K562 (cell line): ENCODE data around the gene ZC3H10. TPM values are rescaled to one million over a fixed set of nuclear protein-coding genes. Genes with fewer than 3 reads are reported as not detected.

Experiments used
- ATAC-seq: fragments of 200-7000 bp; cut with Tn5 transposase; 3 replicates; pipeline ENCODE4 v1.9.1; 2020; ENCODE audit warnings: moderate library complexity
- BruUV-seq: library from RNA; stranded (reverse); fragments of 400-500 nt; replicated peaks from 2 replicates; lab custom pipeline; 2021; lab: Mats Ljungman, UMichigan
- CTCF ChIA-PET: fragments of 300-600 bp; formaldehyde crosslinking; extraction: SDS; loops from one replicate; lab custom pipeline; 2021; ENCODE audit warnings: low intra/inter-chr PET ratio; lab: Yijun Ruan, JAX
- POLR2A ChIA-PET: fragments of 300-600, 350-650 bp; sonication (Branson Sonifier 250); formaldehyde crosslinking; extraction: SDS; loops from one replicate; lab custom pipeline; 2021; ENCODE audit warnings: antibody characterized with exemption, inconsistent platforms; lab: Yijun Ruan, JAX
- DNase-seq, 4 experiments: peaks; one replicate each; pipeline versions ENCODE4 v3.0.0 to v3.0.0-alpha.2; 2011 to 2018; ENCODE audit warnings: low spot score in 3 of 4, mixed read lengths in 3 of 4; ENCODE audit errors: extremely low read depth in 1 of 4
- FAIRE-seq: peaks from 2 replicates; lab custom pipeline; 2011; peaks lifted over from hg19 to GRCh38; lab: Jason Lieb, UNC
- H2AFZ ChIP-seq: 2 replicates; pipeline ENCODE4 v1.6.0; 2011; ENCODE audit warnings: low read depth, low read length, control low read depth, inconsistent platforms
- H3K27ac ChIP-seq: fragments of 200-600 bp; 3 replicates; pipeline ENCODE4 v1.8.0; 2011; ENCODE audit warnings: low read depth, mild to moderate bottlenecking, control low read depth, inconsistent platforms, low read length, moderate library complexity, mixed read lengths; ENCODE audit errors: extremely low read depth
- H3K27me3 ChIP-seq, 2 experiments: fragments of 300-600 bp in 1 of 2; 2 replicates in 1 of 2; 3 replicates in 1 of 2; pipeline versions ENCODE4 v1.6.0 to v1.8.0; 2011; ENCODE audit warnings: inconsistent platforms in 2 of 2, low read length in 2 of 2, mild to moderate bottlenecking in 1 of 2, mixed read lengths in 1 of 2, moderate library complexity in 1 of 2; ENCODE audit not compliant: control insufficient read depth in 2 of 2, insufficient read depth in 2 of 2
- H3K36me3 ChIP-seq: fragments of 300-600 bp; 3 replicates; pipeline ENCODE4 v1.8.0; 2011; ENCODE audit warnings: mild to moderate bottlenecking, low read length, inconsistent platforms; ENCODE audit not compliant: control insufficient read depth, insufficient read depth
- H3K4me1 ChIP-seq, 2 experiments: fragments of 200-600 bp in 1 of 2; replicated peaks in 1 of 2; 2 replicates in 1 of 2; 3 replicates in 1 of 2; pipeline versions ENCODE4 v1.5.1 to v1.8.0; 2011; ENCODE audit warnings: inconsistent platforms in 2 of 2, low read length in 2 of 2, mild to moderate bottlenecking in 1 of 2, mixed read lengths in 1 of 2, moderate library complexity in 1 of 2; ENCODE audit not compliant: control insufficient read depth in 2 of 2, insufficient read depth in 2 of 2
- H3K4me2 ChIP-seq: 2 replicates; pipeline ENCODE4 v1.6.1; 2011; ENCODE audit warnings: low read length, control low read depth, inconsistent platforms, mixed read lengths; ENCODE audit not compliant: insufficient read depth
- H3K4me3 ChIP-seq: fragments of 200-600 bp; sonication (generic), shearing (Covaris generic); 2 replicates; pipeline ENCODE4 v1.5.1; 2016; ENCODE audit warnings: control low read depth, inconsistent platforms
- H3K79me2 ChIP-seq: fragments of 200-600 bp; 3 replicates; pipeline ENCODE4 v1.8.0; 2011; ENCODE audit warnings: low read length, inconsistent platforms; ENCODE audit not compliant: control insufficient read depth, insufficient read depth
- H3K9ac ChIP-seq, 2 experiments: 2 replicates each; pipeline versions ENCODE4 v1.6.0 to v1.6.1; 2011; ENCODE audit warnings: low read depth in 2 of 2, low read length in 2 of 2, control low read depth in 1 of 2, inconsistent platforms in 1 of 2, mild to moderate bottlenecking in 1 of 2, mixed read lengths in 1 of 2; ENCODE audit not compliant: insufficient read depth in 1 of 2
- H3K9me1 ChIP-seq: one replicate; pipeline ENCODE4 v1.6.0; 2011; ENCODE audit warnings: inconsistent platforms, mild to moderate bottlenecking, low read length, moderate library complexity; ENCODE audit not compliant: control insufficient read depth, insufficient read depth
- H3K9me3 ChIP-seq: replicated peaks from 2 replicates; pipeline ENCODE4 v1.5.1; 2011; ENCODE audit warnings: low read depth, low read length, inconsistent platforms; ENCODE audit not compliant: control insufficient read depth, insufficient read depth
- H4K20me1 ChIP-seq: replicated peaks from 2 replicates; pipeline ENCODE4 v1.6.1; 2011; ENCODE audit warnings: low read length, inconsistent platforms, mixed read lengths; ENCODE audit not compliant: control insufficient read depth, insufficient read depth
- BMI1 ChIP-seq: fragments of 150-350 bp; IDR thresholded peaks from 2 replicates; pipeline ENCODE4 v1.6.1; 2014; ENCODE audit warnings: low read length
- DIDO1 ChIP-seq: fragments of 450-650 bp; IDR thresholded peaks from 2 replicates; pipeline ENCODE4 v1.6.1; 2016; ENCODE audit warnings: low read depth, missing biosample characterization, missing genetic modification characterization
- HES1 ChIP-seq: fragments of 450-650 bp; IDR thresholded peaks from 2 replicates; pipeline ENCODE4 v1.6.1; 2016; ENCODE audit warnings: low read depth, mild to moderate bottlenecking, moderate library complexity
- HIVEP1 ChIP-seq: fragments of 250-450 bp; sonication (Bioruptor Pico); IDR thresholded peaks from 2 replicates; pipeline ENCODE4 v1.4.0; 2020; ENCODE audit warnings: mild to moderate bottlenecking
- IFI16 ChIP-seq: fragments of 250-450 bp; sonication (Bioruptor Pico); IDR thresholded peaks from 2 replicates; pipeline ENCODE4 v2.1.2; 2022; ENCODE audit warnings: mild to moderate bottlenecking, inconsistent platforms
- MEIS2 ChIP-seq: fragments of 450-650 bp; IDR thresholded peaks from 2 replicates; pipeline ENCODE4 v1.6.1; 2014; ENCODE audit warnings: mild to moderate bottlenecking; ENCODE audit not compliant: partially characterized antibody
- NCOA6 ChIP-seq: fragments of 450-650 bp; IDR thresholded peaks from 2 replicates; pipeline ENCODE4 v1.6.1; 2017; ENCODE audit warnings: mild to moderate bottlenecking
- USF1 ChIP-seq: sonication (generic); formaldehyde crosslinking; IDR thresholded peaks from 2 replicates; pipeline ENCODE4 v1.9.0; 2022; ENCODE audit warnings: mild to moderate bottlenecking, missing genetic modification reagents
- ZFP30 ChIP-seq: fragments of 250-450 bp; sonication (Bioruptor Pico); IDR thresholded peaks from 2 replicates; pipeline ENCODE4 v1.8.0; 2022; ENCODE audit warnings: moderate library complexity, mild to moderate bottlenecking, inconsistent platforms, borderline replicate concordance
- ZNF134 ChIP-seq: fragments of 250-450 bp; sonication (Bioruptor Pico); conservative IDR thresholded peaks from 2 replicates; pipeline ENCODE4 v1.4.0; 2020
- ZNF140 ChIP-seq: fragments of 250-450 bp; sonication (Bioruptor Pico); IDR thresholded peaks from 2 replicates; pipeline ENCODE4 v1.8.0; 2021; ENCODE audit warnings: moderate library complexity, mild to moderate bottlenecking, inconsistent platforms
- ZNF586 ChIP-seq: fragments of 450-650 bp; formaldehyde crosslinking; conservative IDR thresholded peaks from 2 replicates; pipeline ENCODE4 v1.4.0; 2020; ENCODE audit warnings: mild to moderate bottlenecking, moderate library complexity
- WGBS: fragments of 100-300 bp; shearing (Covaris generic); methylation state at CpG from one replicate; pipeline ENCODE4 v1.1.6; 2016; ENCODE audit warnings: low coverage, mixed read lengths; ENCODE audit not compliant: insufficient coverage; ENCODE audit errors: missing lambda C conversion rate; 5-methylcytosine and 5-hydroxymethylcytosine counted together
- in situ Hi-C: fragments of 300-500 bp; cut with MboI; formaldehyde crosslinking; loops from 4 replicates; pipeline ENCODE4 v1.15.0; 2018; ENCODE audit warnings: inconsistent platforms, mixed read lengths
- intact Hi-C: fragments of 100-400 bp; cut with micrococcal nuclease; formaldehyde crosslinking; loops from 2 replicates; pipeline ENCODE4 v1.14.2; 2022
- polyA plus RNA-seq, 8 experiments: library from polyadenylated mRNA; depleted of rRNA in 4 of 8; stranded (reverse) in 5 of 8; unstranded in 3 of 8; fragments of >200 nt; fragmentation: Nextera tagmentation in 2 of 8; fragmentation: Illumina TruSeq in 1 of 8; extraction: Ambion mirVana in 2 of 8; extraction: Trizol in 1 of 8; gene quantifications; 2 replicates each; pipeline versions ENCODE4 v1.2.1 to v1.2.3, GENCODE V29; 2011 to 2014; ENCODE audit warnings: inconsistent platforms in 1 of 8, missing spikeins in 1 of 8
- total RNA-seq, 7 experiments: library from RNA; depleted of rRNA in 6 of 7; stranded (reverse); fragments of >200 nt in 6 of 7; fragmentation: Illumina TruSeq in 2 of 7; extraction: Trizol in 2 of 7; gene quantifications; 2 replicates each; pipeline versions ENCODE4 v1.2.1 to v1.2.3, GENCODE V29; 2011 to 2021; ENCODE audit warnings: low replicate concordance in 1 of 7
- TF ChIP-seq, protein P1 (sequence below): sonication (generic); formaldehyde crosslinking; IDR thresholded peaks from 2 replicates; pipeline ENCODE4 v1.8.0; 2022; ENCODE audit warnings: mild to moderate bottlenecking, missing genetic modification reagents
- TF ChIP-seq, protein P2 (sequence below): fragments of 450-650 bp; formaldehyde crosslinking; IDR thresholded peaks from 2 replicates; pipeline ENCODE4 v1.4.0; 2020; ENCODE audit warnings: mild to moderate bottlenecking
- TF ChIP-seq, protein P3 (sequence below): fragments of 450-650 bp; IDR thresholded peaks from 2 replicates; pipeline ENCODE4 v1.6.1; 2016; ENCODE audit warnings: missing biosample characterization, missing genetic modification characterization

ZC3H10 gene
- total and polyA plus RNA-seq, 9 of the 15 experiments (the other 6 are each of a cell fraction or from before 2014, with no cell fraction given): 0.31 to 4.1 (median 1.6) TPM

DNA sequence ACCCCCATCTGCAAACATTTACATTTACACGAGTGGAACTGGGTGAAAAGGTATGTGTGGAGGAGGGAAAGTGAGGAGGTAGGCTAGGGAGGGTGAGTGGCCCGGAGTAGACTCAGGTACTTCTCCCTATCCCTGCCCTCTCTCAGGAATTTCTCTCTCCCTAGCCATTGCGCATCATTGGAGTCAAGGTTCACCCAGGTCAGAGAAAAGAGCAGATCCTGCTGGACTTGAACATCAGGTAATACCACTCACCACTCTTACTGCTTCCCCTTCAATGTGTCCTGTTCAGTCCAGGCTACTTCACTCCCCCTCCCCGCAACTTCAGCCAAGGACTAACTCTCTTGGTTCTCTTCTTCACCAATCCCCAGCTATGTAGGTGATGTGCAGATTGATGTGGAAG, 12.8 kb downstream of the ZC3H10 start:
- H4K20me1 ChIP-seq: peaks cover 5% of the 10 kb centered on the region
- H3K36me3 ChIP-seq: peaks cover 62% of the 10 kb centered on the region
- H3K4me2 ChIP-seq: peak overlapping the region; percentile 98; the same call in 1 of the 2 replicates
- H3K9ac ChIP-seq: no peak overlapping the region
- peaks cover 60% of the 10 kb centered on the region for H3K79me2 ChIP-seq
- ChIA-PET POLR2A (interaction anchor here (0.9 to 5.6 kb wide), 3 partner anchors 11 to 31 kb away, joined by 4 to 85 read pairs (median 6); partner anchors contain the start of gene MYL6), CTCF (no interaction called here)
- H3K9me1 ChIP-seq: peaks cover 6% of the 10 kb centered on the region
- intact Hi-C loops (no loop called here), in situ Hi-C loops (no loop called here)
- no peak for FAIRE-seq
- no peak overlapping the region for H2AFZ ChIP-seq
- H3K27me3 ChIP-seq: no peaks in the 10 kb centered on the region
- peaks cover 23 to 24% of the 10 kb centered on the region in 2 experiments; a peak in 4 of 5 replicates for H3K4me1 ChIP-seq
- H3K9me3 ChIP-seq: no peaks in the 10 kb centered on the region
- WGBS: 94% methylated on average over 4 of the region's 4 CpGs
- ATAC-seq: no peak
- BruUV-seq: no TSS peak
- TF ChIP-seq IFI16 (CRISPR knock-in tag): no peak
- no peak for TF ChIP-seq USF1
- no peak for TF ChIP-seq HIVEP1 (CRISPR knock-in tag)
- TF ChIP-seq BMI1: no peak
- TF ChIP-seq, protein P1, sequence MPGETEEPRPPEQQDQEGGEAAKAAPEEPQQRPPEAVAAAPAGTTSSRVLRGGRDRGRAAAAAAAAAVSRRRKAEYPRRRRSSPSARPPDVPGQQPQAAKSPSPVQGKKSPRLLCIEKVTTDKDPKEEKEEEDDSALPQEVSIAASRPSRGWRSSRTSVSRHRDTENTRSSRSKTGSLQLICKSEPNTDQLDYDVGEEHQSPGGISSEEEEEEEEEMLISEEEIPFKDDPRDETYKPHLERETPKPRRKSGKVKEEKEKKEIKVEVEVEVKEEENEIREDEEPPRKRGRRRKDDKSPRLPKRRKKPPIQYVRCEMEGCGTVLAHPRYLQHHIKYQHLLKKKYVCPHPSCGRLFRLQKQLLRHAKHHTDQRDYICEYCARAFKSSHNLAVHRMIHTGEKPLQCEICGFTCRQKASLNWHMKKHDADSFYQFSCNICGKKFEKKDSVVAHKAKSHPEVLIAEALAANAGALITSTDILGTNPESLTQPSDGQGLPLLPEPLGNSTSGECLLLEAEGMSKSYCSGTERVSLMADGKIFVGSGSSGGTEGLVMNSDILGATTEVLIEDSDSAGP (CRISPR knock-in tag): no peak
- TF ChIP-seq HES1: no peak
- TF ChIP-seq ZFP30: no peak
- no peak for TF ChIP-seq ZNF586
- TF ChIP-seq, protein P2, sequence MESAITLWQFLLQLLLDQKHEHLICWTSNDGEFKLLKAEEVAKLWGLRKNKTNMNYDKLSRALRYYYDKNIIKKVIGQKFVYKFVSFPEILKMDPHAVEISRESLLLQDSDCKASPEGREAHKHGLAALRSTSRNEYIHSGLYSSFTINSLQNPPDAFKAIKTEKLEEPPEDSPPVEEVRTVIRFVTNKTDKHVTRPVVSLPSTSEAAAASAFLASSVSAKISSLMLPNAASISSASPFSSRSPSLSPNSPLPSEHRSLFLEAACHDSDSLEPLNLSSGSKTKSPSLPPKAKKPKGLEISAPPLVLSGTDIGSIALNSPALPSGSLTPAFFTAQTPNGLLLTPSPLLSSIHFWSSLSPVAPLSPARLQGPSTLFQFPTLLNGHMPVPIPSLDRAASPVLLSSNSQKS (CRISPR knock-in tag): no peak
- no peak for TF ChIP-seq MEIS2
- TF ChIP-seq, protein P3, sequence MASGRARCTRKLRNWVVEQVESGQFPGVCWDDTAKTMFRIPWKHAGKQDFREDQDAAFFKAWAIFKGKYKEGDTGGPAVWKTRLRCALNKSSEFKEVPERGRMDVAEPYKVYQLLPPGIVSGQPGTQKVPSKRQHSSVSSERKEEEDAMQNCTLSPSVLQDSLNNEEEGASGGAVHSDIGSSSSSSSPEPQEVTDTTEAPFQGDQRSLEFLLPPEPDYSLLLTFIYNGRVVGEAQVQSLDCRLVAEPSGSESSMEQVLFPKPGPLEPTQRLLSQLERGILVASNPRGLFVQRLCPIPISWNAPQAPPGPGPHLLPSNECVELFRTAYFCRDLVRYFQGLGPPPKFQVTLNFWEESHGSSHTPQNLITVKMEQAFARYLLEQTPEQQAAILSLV (tag): no peak
- no peak for TF ChIP-seq ZNF140
- no peak for TF ChIP-seq ZNF134
- no peak for TF ChIP-seq DIDO1 (tag)
- TF ChIP-seq NCOA6: no peak
- peak overlapping the region; percentile 93; the same call in 1 of the 3 replicates for H3K27ac ChIP-seq
- H3K4me3 ChIP-seq: no peak overlapping the region
- DNase-seq: no peak
